Gastrocnemius medialis (tissue), 4 donors: Measurements from ENCODE around the gene FRRS1L. TPM values are rescaled to one million over a fixed set of nuclear protein-coding genes. Genes with fewer than 3 reads are reported as not detected.

Experiments
- ATAC-seq, 2 donors: fragments of 150-250 bp; one replicate each; pipeline ENCODE4 v1.9.1; 2016
- DNase-seq, 2 donors: peaks; one replicate each; pipeline ENCODE4 v3.0.0-alpha.2; 2019
- H3K27ac ChIP-seq, 4 donors: fragments of 200-600 bp; sonication (generic); 1 replicate in 1 of 4; 2 replicates in 3 of 4; pipeline ENCODE4 v1.5.1; 2016 to 2018; ENCODE audit warnings: mild to moderate bottlenecking in 2 of 4, moderate library complexity in 1 of 4
- H3K27me3 ChIP-seq, 3 donors: fragments of 200-600 bp; sonication (generic) in 2 of 3; 1 replicate in 1 of 3; 2 replicates in 2 of 3; pipeline versions ENCODE4 v1.5.1 to v1.6.0; 2016 to 2019; ENCODE audit warnings: mild to moderate bottlenecking in 1 of 3, moderate library complexity in 1 of 3
- H3K36me3 ChIP-seq, 2 donors: fragments of 200-600 bp; sonication (generic) in 1 of 2; one replicate each; pipeline ENCODE4 v1.5.1; 2017 to 2018
- H3K4me1 ChIP-seq, 2 donors: fragments of 200-600 bp; sonication (generic) in 1 of 2; one replicate each; pipeline ENCODE4 v1.5.1; 2016 to 2017; ENCODE audit warnings: mild to moderate bottlenecking in 2 of 2
- H3K4me3 ChIP-seq, 4 donors: fragments of 200-600 bp; sonication (generic) in 3 of 4; 1 replicate in 1 of 4; 2 replicates in 3 of 4; pipeline ENCODE4 v1.5.1; 2016 to 2019; ENCODE audit warnings: mild to moderate bottlenecking in 2 of 4
- H3K9me3 ChIP-seq, 3 donors: fragments of 200-600 bp; sonication (generic) in 2 of 3; 1 replicate in 1 of 3; 2 replicates in 2 of 3; pipeline ENCODE4 v1.5.1; 2016 to 2019
- CTCF ChIP-seq, 5 experiments: fragments of 450-650 bp in 3 of 5; fragments of 200-600 bp in 2 of 5; sonication (generic) in 2 of 5; IDR thresholded peaks in 4 of 5; conservative IDR thresholded peaks in 1 of 5; 1 replicate in 4 of 5; 2 replicates in 1 of 5; pipeline ENCODE4 v1.5.1; 2016 to 2019; ENCODE audit warnings: antibody characterized with exemption in 5 of 5, mild to moderate bottlenecking in 3 of 5, moderate library complexity in 3 of 5
- POLR2A ChIP-seq, 2 donors: fragments of 450-650 bp; IDR thresholded peaks; one replicate each; pipeline ENCODE4 v1.6.1; 2017; ENCODE audit warnings: antibody characterized with exemption in 2 of 2, mild to moderate bottlenecking in 2 of 2, moderate library complexity in 2 of 2
- in situ Hi-C, 4 donors: fragments of 200-750 bp; cut with MboI; loops; one replicate each; pipeline versions ENCODE4 v1.15.0 to v1.8.0; 2017; ENCODE audit warnings: low sequenced_read_pairs in 4 of 4
- intact Hi-C: fragments of 100-400 bp; cut with DNase I; formaldehyde crosslinking; loops from one replicate; pipeline ENCODE4 v1.15.1; 2023; ENCODE audit warnings: low total_unique reads
- total RNA-seq, 4 donors: library from RNA; depleted of rRNA; stranded (reverse); fragments of >200 nt; gene quantifications; one replicate each; pipeline versions ENCODE4 v1.1.0 to v1.2.3, GENCODE V29; 2016

FRRS1L gene
- total RNA-seq, 4 donors from 2014 or later = 0.02 TPM; not detected in 3

DNA sequence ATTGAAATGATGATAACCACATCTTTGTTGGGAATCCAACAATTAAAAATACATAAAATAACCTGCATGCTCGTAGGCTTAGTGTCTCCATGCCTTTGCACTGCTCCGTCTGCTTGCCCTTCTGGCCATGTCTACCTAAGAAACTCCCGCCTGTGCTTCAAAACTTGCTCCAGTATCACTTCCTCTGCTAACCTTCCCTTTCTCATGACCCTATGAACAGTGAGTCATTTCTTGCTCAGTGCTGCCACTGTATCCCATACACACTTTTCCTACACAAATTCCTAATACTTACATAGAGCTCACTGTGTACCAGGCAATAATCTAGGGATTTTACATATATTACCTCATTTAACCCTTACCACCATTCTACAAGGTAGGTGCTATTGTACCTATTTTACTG, 80.8 kb downstream of the FRRS1L start:
- Histone ChIP-seq H3K27ac (no peak overlapping the region), H3K27me3 (no peaks in the 10 kb centered on the region), H3K9me3 (no peaks in the 10 kb centered on the region), H3K4me3 (no peak overlapping the region), H3K36me3 (peaks cover 0 to 26% of the 10 kb centered on the region in 2 donors), H3K4me1 (no peaks in the 10 kb centered on the region)
- no peak for TF ChIP-seq CTCF (IDR thresholded peaks at IDR 0.05 in 4 of 5, conservative IDR thresholded peaks at IDR 0.05 in 1 of 5)
- intact Hi-C loops = loop anchor here (5.0 kb wide), 1 partner anchor 49 kb away; no protein-coding TSS in a partner anchor
- in situ Hi-C loops = no loop called here
- ATAC-seq = peak in 1 of 2 donors; percentile 39
- DNase-seq = no peak

- DNase-seq = no peak
- intact Hi-C loops = loop anchor here (5.0 kb wide), 1 partner anchor 48 kb away; no protein-coding TSS in a partner anchor
- H3K27me3 ChIP-seq = no peaks in the 10 kb centered on the region
Measured at GRCh38 chr9:109085510-109085909, 81.5 kb downstream of the FRRS1L start.

DNA sequence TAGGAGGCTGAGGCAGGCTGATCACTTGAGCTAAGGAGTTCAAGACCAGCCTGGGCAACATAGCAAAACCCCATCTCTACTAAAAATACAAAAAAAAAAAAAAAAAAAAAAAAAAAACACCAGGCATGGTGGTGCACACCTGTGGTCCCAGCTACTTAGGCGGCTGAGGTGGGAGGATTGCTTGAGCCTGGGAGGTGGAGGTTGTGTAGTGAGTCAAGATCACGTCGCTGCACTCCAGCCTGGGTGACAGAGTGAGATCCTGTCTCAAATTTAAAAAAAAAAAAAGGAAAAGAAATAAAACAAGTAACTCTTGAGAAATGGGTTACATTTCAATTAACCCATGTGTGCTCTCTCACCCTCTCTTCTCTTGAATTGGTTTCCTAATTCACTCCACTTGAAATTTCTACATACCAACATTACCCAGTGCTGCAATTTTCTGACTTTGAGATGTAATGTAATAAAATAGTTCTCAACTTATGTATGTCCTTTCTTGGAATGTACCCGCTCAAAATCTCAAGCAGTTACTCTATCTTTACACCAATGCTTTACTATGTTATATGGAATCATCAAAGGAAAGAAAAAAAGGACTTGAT, 83.1 kb downstream of the FRRS1L start:
- no peak for ATAC-seq

More at GRCh38 chr9:109085510-109085909, 81.5 kb downstream of the FRRS1L start:
- in situ Hi-C loops = no loop called here
- Histone ChIP-seq H3K4me1 (no peaks in the 10 kb centered on the region), H3K9me3 (no peaks in the 10 kb centered on the region), H3K4me3 (no peak overlapping the region), H3K36me3 (peaks cover 0 to 24% of the 10 kb centered on the region in 2 donors), H3K27ac (no peak overlapping the region)
- TF ChIP-seq CTCF (IDR thresholded peaks at IDR 0.05 in 4 of 5, conservative IDR thresholded peaks at IDR 0.05 in 1 of 5) (no peak), POLR2A (IDR thresholded peaks at IDR 0.05) (no peak)
- no peak for ATAC-seq

GRCh38 chr9:109083141-109083540, 83.9 kb downstream of the FRRS1L start:
- no peak for TF ChIP-seq POLR2A (IDR thresholded peaks at IDR 0.05)
- no peak for TF ChIP-seq CTCF (IDR thresholded peaks at IDR 0.05 in 4 of 5, conservative IDR thresholded peaks at IDR 0.05 in 1 of 5)
- H3K36me3 ChIP-seq = peaks cover 0 to 28% of the 10 kb centered on the region in 2 donors
- in situ Hi-C loops = no loop called here
- no peaks in the 10 kb centered on the region for H3K4me1 ChIP-seq
- H3K4me3 ChIP-seq = no peak overlapping the region
- H3K27ac ChIP-seq = no peak overlapping the region
- H3K27me3 ChIP-seq = no peaks in the 10 kb centered on the region
- no peaks in the 10 kb centered on the region for H3K9me3 ChIP-seq
- ATAC-seq = no peak
- DNase-seq = no peak
- intact Hi-C loops = no loop called here

More for the DNA sequence above, 83.1 kb downstream of the FRRS1L start:
- intact Hi-C loops = no loop called here
- no peaks in the 10 kb centered on the region for H3K9me3 ChIP-seq
- no peaks in the 10 kb centered on the region for H3K4me1 ChIP-seq
- DNase-seq = no peak
- no peak overlapping the region for H3K27ac ChIP-seq
- no peak overlapping the region for H3K4me3 ChIP-seq
- no peak for TF ChIP-seq POLR2A (IDR thresholded peaks at IDR 0.05)
- TF ChIP-seq CTCF (IDR thresholded peaks at IDR 0.05 in 4 of 5, conservative IDR thresholded peaks at IDR 0.05 in 1 of 5) = no peak
- H3K27me3 ChIP-seq = no peaks in the 10 kb centered on the region
- in situ Hi-C loops = no loop called here
- H3K36me3 ChIP-seq = peaks cover 0 to 21% of the 10 kb centered on the region in 2 donors
